B cell (primary cell): ENCODE data around the gene SF1.

Experiments
- CTCF ChIP-seq: fragments of 200-600 bp; IDR thresholded peaks from one replicate; pipeline ENCODE4 v1.8.0; 2022; ENCODE audit warnings: antibody characterized with exemption, mild to moderate bottlenecking
- EZH2 ChIP-seq: IDR thresholded peaks from 2 replicates; pipeline ENCODE4 v1.6.1; 2012; ENCODE audit warnings: borderline replicate concordance, low read depth, mild to moderate bottlenecking, moderate library complexity, low read length; ENCODE audit not compliant: insufficient read depth, poor library complexity, severe bottlenecking

- no peak for TF ChIP-seq CTCF
- TF ChIP-seq EZH2, result no peak
Measured at GRCh38 chr11:64760759-64761420, 17.5 kb downstream of the SF1 start.
